ENCODE data around the gene INO80E. TPM values are rescaled to one million over a fixed set of nuclear protein-coding genes. Genes with fewer than 3 reads are reported as not detected.
"Not testable (repeated sequence)": the region's sequence is repeated elsewhere in the genome, so short reads cannot be mapped to it uniquely, and the experiment has no call there.

Gene INO80E
- total and polyA plus RNA-seq, 10 donors = 47.9 to 93.3 (median 71.7) TPM

DNA sequence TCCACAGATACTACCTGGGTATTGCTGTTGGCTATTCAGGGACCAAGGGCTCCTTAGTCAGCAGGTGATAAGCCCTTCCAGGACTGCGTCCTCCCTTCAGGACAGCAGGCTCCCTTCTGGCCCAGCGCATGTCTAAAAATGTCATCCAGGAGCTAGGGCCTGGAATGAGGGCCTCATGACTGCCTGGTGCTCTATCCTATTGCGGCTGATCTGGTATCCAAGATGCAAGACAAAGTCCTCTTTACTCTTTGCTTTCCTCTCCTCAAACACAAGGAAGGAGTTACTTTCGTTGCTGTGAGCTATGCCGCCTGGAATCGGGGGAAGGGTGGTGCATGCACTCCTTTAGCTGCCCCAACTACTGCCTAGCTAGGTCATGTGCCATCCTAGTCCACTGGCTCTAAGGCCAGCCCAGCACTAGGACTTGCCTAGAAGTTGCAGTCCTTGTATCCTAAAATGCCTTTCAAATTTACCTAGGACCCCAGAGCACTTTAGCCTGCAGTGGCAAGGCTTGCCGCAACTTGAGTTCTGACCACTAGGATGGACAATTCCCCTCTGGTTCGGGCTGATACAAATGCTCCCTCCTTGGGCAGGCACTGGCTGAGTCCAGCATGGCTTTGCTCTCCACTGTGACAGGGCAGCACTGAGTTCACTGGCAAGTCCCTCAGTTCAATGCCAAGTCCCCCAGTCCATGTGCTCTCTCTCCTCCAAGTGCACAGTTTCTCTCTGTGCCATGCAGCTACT, 44.2 kb upstream of the INO80E start:
- H3K4me1 ChIP-seq = no peaks in the 10 kb centered on the region
- H3K4me3 ChIP-seq = no peak overlapping the region
- no peaks in the 10 kb centered on the region for H3K36me3 ChIP-seq
- no peak overlapping the region for H3K27ac ChIP-seq
- TF ChIP-seq POLR2AphosphoS5 (IDR thresholded peaks at IDR 0.05) (no peak), POLR2A (IDR thresholded peaks at IDR 0.05) (no peak)
- TF ChIP-seq, protein P1, sequence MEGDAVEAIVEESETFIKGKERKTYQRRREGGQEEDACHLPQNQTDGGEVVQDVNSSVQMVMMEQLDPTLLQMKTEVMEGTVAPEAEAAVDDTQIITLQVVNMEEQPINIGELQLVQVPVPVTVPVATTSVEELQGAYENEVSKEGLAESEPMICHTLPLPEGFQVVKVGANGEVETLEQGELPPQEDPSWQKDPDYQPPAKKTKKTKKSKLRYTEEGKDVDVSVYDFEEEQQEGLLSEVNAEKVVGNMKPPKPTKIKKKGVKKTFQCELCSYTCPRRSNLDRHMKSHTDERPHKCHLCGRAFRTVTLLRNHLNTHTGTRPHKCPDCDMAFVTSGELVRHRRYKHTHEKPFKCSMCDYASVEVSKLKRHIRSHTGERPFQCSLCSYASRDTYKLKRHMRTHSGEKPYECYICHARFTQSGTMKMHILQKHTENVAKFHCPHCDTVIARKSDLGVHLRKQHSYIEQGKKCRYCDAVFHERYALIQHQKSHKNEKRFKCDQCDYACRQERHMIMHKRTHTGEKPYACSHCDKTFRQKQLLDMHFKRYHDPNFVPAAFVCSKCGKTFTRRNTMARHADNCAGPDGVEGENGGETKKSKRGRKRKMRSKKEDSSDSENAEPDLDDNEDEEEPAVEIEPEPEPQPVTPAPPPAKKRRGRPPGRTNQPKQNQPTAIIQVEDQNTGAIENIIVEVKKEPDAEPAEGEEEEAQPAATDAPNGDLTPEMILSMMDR (IDR thresholded peaks at IDR 0.05 in 8 of 11, conservative IDR thresholded peaks at IDR 0.05 in 3 of 11) = no peak
- intact Hi-C loops (cut with DNase I; ENCODE audit: low total_unique reads) = loop anchor here (10.0 kb wide), 1 partner anchor 57 kb away; the partner anchor contains the start of gene SEZ6L2
- H3K27me3 ChIP-seq (replicated peaks in 1 of 7) = no peaks in the 10 kb centered on the region
- peaks cover 0 to 16% (median 8%) of the 10 kb centered on the region in 8 donors for H3K9me3 ChIP-seq
- DNase-seq = no peak
- WGBS, 5 donors = 77 to 98% (median 91%) methylated on average over 7 to 8 of the region's 8 CpGs

DNA sequence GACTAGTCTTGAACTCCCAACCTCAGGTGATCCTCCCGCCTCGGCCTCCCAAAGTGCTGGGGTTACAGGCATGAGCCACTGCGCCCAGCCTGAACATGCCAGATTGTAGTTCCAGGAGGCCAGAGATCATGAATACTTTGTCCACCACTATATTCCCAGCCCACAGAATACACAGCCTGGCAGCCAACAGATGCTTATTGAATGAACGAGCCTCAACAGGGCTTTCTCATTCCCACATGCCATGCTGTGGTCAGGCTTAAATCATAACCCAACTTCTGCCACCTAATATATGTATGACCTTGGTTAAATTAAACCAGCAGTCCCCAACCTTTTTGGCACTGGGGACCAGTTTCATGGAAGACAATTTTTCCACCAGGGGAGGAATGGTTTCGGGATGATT, 37.3 kb upstream of the INO80E start:
- H3K27me3 ChIP-seq (replicated peaks in 1 of 7) = no peaks in the 10 kb centered on the region
- H3K4me3 ChIP-seq = no peak overlapping the region
- intact Hi-C loops (cut with DNase I; ENCODE audit: low total_unique reads) = loop anchor here (10.0 kb wide), 1 partner anchor 64 kb away; the partner anchor contains the start of gene SEZ6L2
- DNase-seq = no peak
- H3K9me3 ChIP-seq = no peaks in the 10 kb centered on the region
- 89 to 97% (median 92%) methylated on average over 5 of the region's 5 CpGs for WGBS, 5 donors
- no peak overlapping the region for H3K27ac ChIP-seq
- peaks cover 0 to 7% (median 0%) of the 10 kb centered on the region in 6 donors for H3K36me3 ChIP-seq
- TF ChIP-seq POLR2AphosphoS5 (IDR thresholded peaks at IDR 0.05) = no peak
- TF ChIP-seq, protein P1 (IDR thresholded peaks at IDR 0.05 in 8 of 11, conservative IDR thresholded peaks at IDR 0.05 in 3 of 11) = no peak
- TF ChIP-seq POLR2A (IDR thresholded peaks at IDR 0.05) = no peak
- H3K4me1 ChIP-seq = peaks cover 9 to 24% (median 19%) of the 10 kb centered on the region in 6 donors

DNA sequence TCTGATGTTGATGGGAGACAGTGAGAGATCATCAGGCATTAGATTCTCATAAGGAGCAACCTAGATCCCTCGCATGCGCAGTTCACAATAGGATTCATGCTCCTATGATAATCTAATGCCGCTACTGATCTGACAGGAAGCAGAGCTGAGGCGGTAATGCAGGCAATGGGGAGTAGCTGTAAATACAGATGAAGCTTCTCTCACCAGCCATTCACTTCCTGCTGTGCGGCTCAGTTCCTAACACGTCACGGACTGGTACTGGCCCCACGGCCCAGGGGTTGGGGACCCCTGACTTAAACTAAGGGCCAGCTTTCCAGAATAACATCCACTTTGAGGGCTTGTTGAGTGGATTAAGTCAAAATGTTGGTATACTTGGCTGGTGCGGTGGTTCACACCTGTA, 36.7 kb upstream of the INO80E start:
- intact Hi-C loops (cut with DNase I; ENCODE audit: low total_unique reads) = loop anchor here (10.0 kb wide), 1 partner anchor 64 kb away; the partner anchor contains the start of gene SEZ6L2
- H3K4me1 ChIP-seq = peaks cover 9 to 30% (median 21%) of the 10 kb centered on the region in 6 donors
- TF ChIP-seq POLR2A (IDR thresholded peaks at IDR 0.05) (no peak), POLR2AphosphoS5 (IDR thresholded peaks at IDR 0.05) (no peak)
- TF ChIP-seq, protein P1 (IDR thresholded peaks at IDR 0.05 in 8 of 11, conservative IDR thresholded peaks at IDR 0.05 in 3 of 11) = no peak
- H3K27ac ChIP-seq = no peak overlapping the region
- WGBS, 5 donors = 74 to 88% (median 78%) methylated on average over 9 of the region's 9 CpGs
- no peak overlapping the region for H3K4me3 ChIP-seq
- H3K9me3 ChIP-seq = no peaks in the 10 kb centered on the region
- DNase-seq = no peak
- no peaks in the 10 kb centered on the region for H3K27me3 ChIP-seq (replicated peaks in 1 of 7)
- H3K36me3 ChIP-seq = peaks cover 0 to 13% (median 0%) of the 10 kb centered on the region in 6 donors

DNA sequence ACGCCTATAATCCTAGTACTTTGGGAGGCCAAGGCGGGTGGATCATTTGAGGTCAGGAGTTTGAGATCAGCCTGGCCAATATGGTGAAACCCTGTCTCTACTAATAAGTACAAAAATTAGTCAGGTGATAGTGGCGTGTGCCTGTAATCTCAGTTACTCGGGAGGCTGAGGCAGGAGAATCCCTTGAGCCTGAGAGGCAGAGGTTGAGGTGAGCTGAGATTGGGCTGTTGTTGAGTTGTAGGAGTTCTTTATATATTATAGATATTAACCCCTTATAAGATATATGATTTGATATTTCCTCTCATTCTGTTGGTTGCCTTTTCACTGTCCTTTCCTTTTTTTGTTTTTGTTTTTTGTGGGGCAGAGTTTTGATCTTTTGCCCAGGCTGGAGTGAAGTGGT, 36.2 kb upstream of the INO80E start:
- 89 to 94% (median 93%) methylated on average over 4 of the region's 4 CpGs for WGBS, 5 donors
- H3K27ac ChIP-seq; H3K27me3 ChIP-seq (replicated peaks in 1 of 7); H3K4me3 ChIP-seq; H3K9me3 ChIP-seq; DNase-seq: not testable (repeated sequence)
- Histone ChIP-seq H3K36me3 (peaks cover 0 to 18% (median 0%) of the 10 kb centered on the region in 6 donors), H3K4me1 (peaks cover 9 to 35% (median 23%) of the 10 kb centered on the region in 6 donors)
- intact Hi-C loops (cut with DNase I; ENCODE audit: low total_unique reads) = loop anchor here (5.0 to 10.0 kb wide), 2 partner anchors 42 to 65 kb away; partner anchors contain the start of gene SEZ6L2
